Neural progenitor cell (in vitro differentiated cells): ENCODE results near the gene EEIG2. TPM values are rescaled to one million over a fixed set of nuclear protein-coding genes. Genes with fewer than 3 reads are reported as not detected.

Experiments used
- DNase-seq: peaks from one replicate; pipeline ENCODE4 v3.0.0-alpha.2; 2016; ENCODE audit warnings: low spot score
- H2AFZ ChIP-seq: fragments of 200-600 bp; sonication (generic); replicated peaks from 2 replicates; pipeline ENCODE4 v1.6.1; 2016; ENCODE audit warnings: antibody characterized with exemption
- H3F3A ChIP-seq: fragments of 200-600 bp; sonication (generic); 2 replicates; pipeline ENCODE4 v1.6.1; 2016; ENCODE audit warnings: antibody characterized with exemption, low read depth
- H3K27ac ChIP-seq: fragments of 200-600 bp; sonication (generic); 2 replicates; pipeline ENCODE4 v1.5.1; 2016; ENCODE audit warnings: mild to moderate bottlenecking
- H3K27me3 ChIP-seq: fragments of 200-600 bp; sonication (generic); 2 replicates; pipeline ENCODE4 v1.6.1; 2016; ENCODE audit warnings: mild to moderate bottlenecking, moderate library complexity
- H3K36me3 ChIP-seq: fragments of 200-600 bp; sonication (generic); 2 replicates; pipeline ENCODE4 v1.5.1; 2016
- H3K4me1 ChIP-seq: fragments of 200-600 bp; sonication (generic); 2 replicates; pipeline ENCODE4 v1.6.1; 2016; ENCODE audit warnings: mixed run types
- H3K4me2 ChIP-seq: fragments of 200-600 bp; sonication (generic); 2 replicates; pipeline ENCODE4 v1.6.1; 2016
- H3K4me3 ChIP-seq: fragments of 200-600 bp; sonication (generic); 2 replicates; pipeline ENCODE4 v1.5.1; 2016
- H3K79me2 ChIP-seq: fragments of 200-600 bp; sonication (generic); 2 replicates; pipeline ENCODE4 v1.6.1; 2016; ENCODE audit warnings: low read depth
- H3K9ac ChIP-seq: fragments of 200-600 bp; sonication (generic); 2 replicates; pipeline ENCODE4 v1.6.1; 2016
- H3K9me3 ChIP-seq: fragments of 200-600 bp; sonication (generic); 2 replicates; pipeline ENCODE4 v1.5.1; 2016; ENCODE audit warnings: low read depth
- H4K20me1 ChIP-seq: fragments of 200-600 bp; sonication (generic); 2 replicates; pipeline ENCODE4 v1.6.1; 2016; ENCODE audit warnings: low read depth
- H3K27ac Mint-ChIP-seq: 3 replicates; pipeline ENCODE4 v1.8.0; 2021; ENCODE audit warnings: mixed read lengths
- H3K27me3 Mint-ChIP-seq: 2 replicates; pipeline ENCODE4 v1.8.0; 2022; ENCODE audit warnings: low read depth, mild to moderate bottlenecking, inconsistent platforms, moderate library complexity, mixed read lengths; ENCODE audit not compliant: insufficient read depth
- H3K36me3 Mint-ChIP-seq: 3 replicates; pipeline ENCODE4 v1.8.0; 2021; ENCODE audit warnings: mixed read lengths
- H3K4me1 Mint-ChIP-seq: 3 replicates; pipeline ENCODE4 v1.8.0; 2021; ENCODE audit warnings: mixed read lengths
- H3K4me3 Mint-ChIP-seq: 3 replicates; pipeline ENCODE4 v1.8.0; 2021; ENCODE audit warnings: mild to moderate bottlenecking, moderate library complexity, mixed read lengths
- H3K9me3 Mint-ChIP-seq: 3 replicates; pipeline ENCODE4 v1.8.0; 2020; ENCODE audit warnings: mixed read lengths
- CTCF ChIP-seq: fragments of 200-600 bp; sonication (generic); IDR thresholded peaks from 2 replicates; pipeline ENCODE4 v1.5.1; 2017; ENCODE audit warnings: antibody characterized with exemption, mild to moderate bottlenecking
- EZH2 ChIP-seq: fragments of 200-600 bp; sonication (generic); IDR thresholded peaks from 2 replicates; pipeline ENCODE4 v1.6.1; 2017; ENCODE audit warnings: antibody characterized with exemption, mild to moderate bottlenecking, moderate library complexity
- EZH2phosphoT487 ChIP-seq: fragments of 200-600 bp; sonication (generic); IDR thresholded peaks from 2 replicates; pipeline ENCODE4 v1.6.1; 2017; ENCODE audit warnings: antibody characterized with exemption
- total RNA-seq: library from RNA; depleted of rRNA; stranded (reverse); fragments of >200 nt; gene quantifications from 2 replicates; pipeline ENCODE4 v1.2.3, GENCODE V29; 2015; ENCODE audit warnings: low replicate concordance

The EEIG2 gene
- total RNA-seq, 1 donor from 2014 or later = 8.8 TPM

DNA sequence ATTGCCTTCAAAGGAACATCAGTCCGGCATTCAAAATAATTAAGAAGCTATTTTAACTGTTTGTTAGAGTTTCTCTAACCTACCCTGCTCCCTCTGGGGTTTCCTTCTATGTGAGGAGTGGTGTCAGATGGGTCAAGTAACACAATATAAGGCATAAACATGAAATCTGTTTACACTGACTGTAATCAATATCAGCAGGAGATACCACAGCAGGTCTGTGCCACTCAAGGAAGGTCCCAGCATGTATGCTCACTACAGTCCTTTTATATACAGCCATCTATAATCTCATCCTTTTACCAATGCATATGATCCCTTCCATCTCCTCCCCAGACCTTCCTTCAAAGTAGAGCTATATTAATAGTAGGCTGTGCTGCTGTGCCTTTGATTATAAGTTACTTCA, 25.4 kb downstream of the EEIG2 start:
- DNase-seq = no peak
- Histone ChIP-seq H3K36me3 (no peaks in the 10 kb centered on the region), H3K4me3 (no peak overlapping the region), H3K27me3 (no peaks in the 10 kb centered on the region), H2AFZ (no peak overlapping the region), H3K4me2 (no peak overlapping the region), H3K4me1 (no peaks in the 10 kb centered on the region), H3K79me2 (peaks cover 3% of the 10 kb centered on the region), H3K27ac (no peak overlapping the region), H3F3A (no peaks in the 10 kb centered on the region), H4K20me1 (no peaks in the 10 kb centered on the region), H3K9ac (no peak overlapping the region), H3K9me3 (no peaks in the 10 kb centered on the region)
- no peak overlapping the region for H3K27ac Mint-ChIP-seq
- peaks cover 2% of the 10 kb centered on the region for H3K36me3 Mint-ChIP-seq
- H3K4me3 Mint-ChIP-seq = no peak overlapping the region
- TF ChIP-seq CTCF (no peak), EZH2 (no peak), EZH2phosphoT487 (no peak)
- peaks cover 17% of the 10 kb centered on the region for H3K9me3 Mint-ChIP-seq
- H3K4me1 Mint-ChIP-seq = peaks cover 8% of the 10 kb centered on the region
- no peaks in the 10 kb centered on the region for H3K27me3 Mint-ChIP-seq

GRCh38 chr1:108590441-108590840, 30.5 kb downstream of the EEIG2 start:
- Mint-ChIP-seq H3K27me3 (no peaks in the 10 kb centered on the region), H3K27ac (no peak overlapping the region), H3K4me1 (peaks cover 5% of the 10 kb centered on the region), H3K36me3 (no peaks in the 10 kb centered on the region), H3K9me3 (peaks cover 3% of the 10 kb centered on the region), H3K4me3 (no peak overlapping the region)
- H3K4me3 ChIP-seq = no peak overlapping the region
- H3F3A ChIP-seq = no peaks in the 10 kb centered on the region
- no peaks in the 10 kb centered on the region for H4K20me1 ChIP-seq
- no peaks in the 10 kb centered on the region for H3K9me3 ChIP-seq
- H3K9ac ChIP-seq = no peak overlapping the region
- no peaks in the 10 kb centered on the region for H3K27me3 ChIP-seq
- no peak overlapping the region for H3K27ac ChIP-seq
- DNase-seq = no peak
- peaks cover 3% of the 10 kb centered on the region for H3K79me2 ChIP-seq
- H3K4me2 ChIP-seq = no peak overlapping the region
- H3K36me3 ChIP-seq = no peaks in the 10 kb centered on the region
- H3K4me1 ChIP-seq = no peaks in the 10 kb centered on the region
- H2AFZ ChIP-seq = no peak overlapping the region
- TF ChIP-seq CTCF (no peak), EZH2phosphoT487 (no peak), EZH2 (no peak)

- Histone ChIP-seq H4K20me1 (no peaks in the 10 kb centered on the region), H3K36me3 (no peaks in the 10 kb centered on the region), H3K9ac (no peak overlapping the region), H3K27ac (no peak overlapping the region), H3K27me3 (no peaks in the 10 kb centered on the region), H3K4me3 (no peak overlapping the region), H3K4me1 (no peaks in the 10 kb centered on the region), H2AFZ (no peak overlapping the region), H3K4me2 (no peak overlapping the region), H3F3A (no peaks in the 10 kb centered on the region), H3K79me2 (peaks cover 3% of the 10 kb centered on the region), H3K9me3 (no peaks in the 10 kb centered on the region)
- TF ChIP-seq EZH2 = no peak
- no peak for TF ChIP-seq CTCF
- no peak for TF ChIP-seq EZH2phosphoT487
- no peaks in the 10 kb centered on the region for H3K36me3 Mint-ChIP-seq
- no peak for DNase-seq
- peaks cover 3% of the 10 kb centered on the region for H3K9me3 Mint-ChIP-seq
- no peaks in the 10 kb centered on the region for H3K27me3 Mint-ChIP-seq
- no peak overlapping the region for H3K27ac Mint-ChIP-seq
- H3K4me1 Mint-ChIP-seq = peaks cover 2% of the 10 kb centered on the region
- H3K4me3 Mint-ChIP-seq = no peak overlapping the region
Measured at GRCh38 chr1:108590957-108591356, 31.1 kb downstream of the EEIG2 start.
